Stimulated activated CD8-positive, alpha-beta memory T cell treated with anti-CD3 and anti-CD28 coated beads, Interleukin-2, amount 100 ng/mL, for 48 hours (primary cell): ENCODE measurements around the gene MPP3.
"Not testable (repeated sequence)": the region's sequence is repeated elsewhere in the genome, so short reads cannot be mapped to it uniquely, and the experiment has no call there.

Experiments
- DNase-seq, 2 donors: peaks; one replicate each; pipeline ENCODE4 v3.0.0-alpha.2; 2020; ENCODE audit warnings: low read depth in 2 of 2

Gene MPP3, protein sequence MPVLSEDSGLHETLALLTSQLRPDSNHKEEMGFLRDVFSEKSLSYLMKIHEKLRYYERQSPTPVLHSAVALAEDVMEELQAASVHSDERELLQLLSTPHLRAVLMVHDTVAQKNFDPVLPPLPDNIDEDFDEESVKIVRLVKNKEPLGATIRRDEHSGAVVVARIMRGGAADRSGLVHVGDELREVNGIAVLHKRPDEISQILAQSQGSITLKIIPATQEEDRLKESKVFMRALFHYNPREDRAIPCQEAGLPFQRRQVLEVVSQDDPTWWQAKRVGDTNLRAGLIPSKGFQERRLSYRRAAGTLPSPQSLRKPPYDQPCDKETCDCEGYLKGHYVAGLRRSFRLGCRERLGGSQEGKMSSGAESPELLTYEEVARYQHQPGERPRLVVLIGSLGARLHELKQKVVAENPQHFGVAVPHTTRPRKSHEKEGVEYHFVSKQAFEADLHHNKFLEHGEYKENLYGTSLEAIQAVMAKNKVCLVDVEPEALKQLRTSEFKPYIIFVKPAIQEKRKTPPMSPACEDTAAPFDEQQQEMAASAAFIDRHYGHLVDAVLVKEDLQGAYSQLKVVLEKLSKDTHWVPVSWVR

DNA sequence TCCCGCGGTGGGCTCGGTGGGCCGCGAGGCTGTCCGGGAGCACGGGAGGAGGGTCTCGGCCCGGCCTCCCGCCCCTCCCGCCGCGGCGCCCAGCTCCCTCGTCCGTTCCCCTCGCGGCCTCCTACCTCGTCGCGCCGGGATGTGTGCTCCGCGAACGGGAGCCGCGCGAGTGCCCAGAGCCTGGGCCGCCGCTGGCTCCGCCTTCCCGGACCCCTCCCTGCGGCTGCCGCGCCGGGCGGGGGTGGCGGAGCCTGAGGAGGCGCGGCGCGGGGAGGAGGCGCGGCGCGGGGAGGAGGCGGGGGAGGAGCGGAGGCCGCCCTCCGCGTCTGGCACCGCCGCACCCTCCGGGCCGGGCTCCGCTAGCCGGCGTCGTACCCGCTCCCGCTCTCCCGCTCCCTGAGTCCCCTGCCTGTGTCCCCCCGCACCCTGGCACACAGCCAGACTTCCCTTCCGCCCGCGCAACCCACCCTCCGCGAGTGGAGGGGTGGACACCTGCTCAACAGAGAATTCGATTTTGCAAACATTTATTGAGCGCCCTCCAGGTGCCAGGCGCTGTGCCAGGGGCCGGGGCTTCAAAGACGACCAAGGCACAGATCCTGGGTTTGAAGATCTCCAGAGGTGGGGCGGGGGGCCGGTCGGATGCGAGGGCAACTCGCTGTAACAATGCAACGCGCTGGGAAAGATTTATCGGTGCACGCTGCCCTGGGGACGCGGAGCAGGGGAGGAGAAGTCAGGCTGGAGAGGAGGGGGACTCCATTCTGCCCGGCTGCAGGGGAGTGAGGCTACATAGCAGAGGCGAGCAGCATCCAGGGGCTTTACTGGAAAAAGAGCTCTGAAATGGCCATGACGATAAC lies at the start of gene MPP3:
Gene MPP3 (minus strand): TSS at position 171 of the 854 bp plus-strand sequence. CDS start 1,240 bp downstream, outside the sequence.
- DNase-seq = peak; percentile 8 to 21

DNA sequence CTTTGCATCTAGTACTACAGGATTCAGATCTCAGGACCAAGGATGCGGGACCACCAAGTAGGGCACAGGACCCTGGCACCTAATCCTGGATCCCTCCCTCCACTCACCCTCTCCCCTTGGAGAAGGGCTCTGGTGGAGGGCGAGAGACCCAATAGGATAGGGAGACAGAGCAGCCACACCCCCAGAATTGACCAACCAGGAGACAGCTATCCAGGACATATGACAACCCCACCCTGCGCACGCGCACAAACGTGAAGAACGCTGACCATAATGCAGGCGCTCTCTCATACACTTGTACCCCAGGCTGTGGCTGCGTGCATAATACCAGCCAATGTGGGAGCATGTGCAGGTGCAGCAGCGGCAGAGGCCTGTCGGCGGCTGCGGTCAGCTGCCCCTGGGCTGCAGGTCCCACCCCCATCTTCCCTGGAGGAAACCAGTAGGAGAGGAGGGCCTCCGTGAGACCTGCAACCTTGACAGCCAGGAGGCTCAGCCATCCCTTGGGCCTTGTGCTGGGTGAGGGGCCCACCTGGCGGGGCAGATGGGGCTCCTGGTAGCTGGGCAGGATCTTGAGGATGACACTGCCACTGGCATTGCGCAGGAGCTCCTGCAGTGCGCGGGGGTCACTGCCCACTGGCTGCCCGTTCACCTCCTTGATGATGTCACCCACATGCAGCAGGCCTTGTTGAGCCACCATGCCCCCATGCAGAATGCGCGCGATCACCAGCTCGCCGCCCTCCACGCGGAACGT lies 49.0 kb upstream of the MPP3 start:
- DNase-seq = no peak

DNA sequence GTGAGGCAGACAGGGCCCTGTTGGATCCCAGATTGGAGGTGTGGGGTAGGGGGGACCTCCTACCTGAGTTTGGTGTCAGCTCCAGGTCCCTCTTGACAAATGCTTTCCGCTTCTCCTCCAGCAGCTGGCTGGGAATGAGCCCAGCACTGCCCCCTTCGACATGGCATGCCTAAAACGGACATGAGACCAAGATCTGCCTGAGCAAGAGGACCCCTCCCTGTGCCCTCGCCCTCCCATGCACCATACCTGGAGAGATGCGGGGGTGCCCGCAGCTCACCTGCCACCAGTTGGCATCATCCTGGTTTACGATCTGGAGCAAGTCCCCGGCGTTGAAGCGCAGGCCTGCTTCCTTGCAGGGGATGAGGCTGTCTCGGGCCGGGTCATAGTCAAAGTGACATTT lies 48.2 kb upstream of the MPP3 start:
- no peak for DNase-seq

DNA sequence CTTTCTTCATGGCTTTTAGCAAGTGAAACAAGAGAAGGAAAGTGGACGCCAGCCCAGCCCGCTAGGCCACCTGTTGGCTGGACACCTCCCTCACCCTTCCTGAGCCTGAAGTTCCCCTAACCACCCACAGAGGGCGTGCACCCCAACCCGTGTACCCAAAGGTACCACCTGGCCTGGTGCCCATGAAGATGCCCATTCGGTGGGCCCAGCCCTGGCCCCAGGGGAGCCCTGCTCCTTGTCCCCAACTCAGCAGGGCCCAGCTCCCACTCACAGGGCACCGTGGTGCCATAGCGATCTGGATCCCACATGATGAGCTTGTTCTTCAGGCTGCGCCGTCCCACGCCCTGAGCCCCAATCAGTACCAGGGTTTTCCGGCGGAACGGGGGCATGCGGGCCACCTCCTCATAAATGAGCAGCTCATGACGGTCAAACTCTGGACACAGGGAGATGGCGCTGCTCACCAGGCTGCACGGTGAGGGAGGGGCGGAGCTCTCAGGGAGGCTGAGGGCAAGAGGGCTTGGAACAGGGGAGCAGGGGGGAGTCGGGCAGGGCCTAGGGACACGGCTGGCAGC lies 47.6 kb upstream of the MPP3 start:
- peak; percentile 14 to 39 for DNase-seq

DNA sequence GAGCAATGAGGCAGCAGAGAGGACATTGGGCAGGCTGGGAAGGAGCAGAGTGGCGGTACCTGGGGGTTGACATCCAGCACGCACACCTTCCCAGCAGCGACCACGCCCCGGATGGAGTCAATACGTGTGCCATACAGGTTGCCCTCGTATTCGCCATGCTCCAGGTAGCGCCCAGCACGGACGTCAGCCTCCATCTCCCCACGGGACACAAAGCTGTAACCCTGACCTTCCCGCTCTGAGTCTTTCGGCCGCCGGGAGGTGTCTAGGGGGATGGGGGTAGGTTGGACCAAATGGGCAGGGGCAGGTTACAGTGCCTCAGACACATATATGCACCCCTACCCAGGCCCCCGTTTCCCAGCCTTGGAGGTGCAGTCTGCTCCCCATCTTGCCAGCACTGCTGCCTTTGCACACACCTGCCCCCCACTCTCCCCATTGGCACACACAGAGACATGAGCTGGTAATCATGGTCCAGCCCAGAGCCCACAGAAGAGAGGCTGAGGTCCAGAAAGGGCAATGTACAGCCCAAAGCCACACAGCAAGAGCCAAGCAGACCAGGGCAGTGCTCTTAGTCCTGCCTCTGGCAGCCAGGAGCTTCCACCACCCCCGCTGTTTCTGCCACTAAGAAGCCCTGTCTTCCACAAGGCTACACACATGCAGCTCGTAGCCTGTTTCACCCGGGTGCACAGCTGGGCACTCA lies 46.9 kb upstream of the MPP3 start:
- no peak for DNase-seq

DNA sequence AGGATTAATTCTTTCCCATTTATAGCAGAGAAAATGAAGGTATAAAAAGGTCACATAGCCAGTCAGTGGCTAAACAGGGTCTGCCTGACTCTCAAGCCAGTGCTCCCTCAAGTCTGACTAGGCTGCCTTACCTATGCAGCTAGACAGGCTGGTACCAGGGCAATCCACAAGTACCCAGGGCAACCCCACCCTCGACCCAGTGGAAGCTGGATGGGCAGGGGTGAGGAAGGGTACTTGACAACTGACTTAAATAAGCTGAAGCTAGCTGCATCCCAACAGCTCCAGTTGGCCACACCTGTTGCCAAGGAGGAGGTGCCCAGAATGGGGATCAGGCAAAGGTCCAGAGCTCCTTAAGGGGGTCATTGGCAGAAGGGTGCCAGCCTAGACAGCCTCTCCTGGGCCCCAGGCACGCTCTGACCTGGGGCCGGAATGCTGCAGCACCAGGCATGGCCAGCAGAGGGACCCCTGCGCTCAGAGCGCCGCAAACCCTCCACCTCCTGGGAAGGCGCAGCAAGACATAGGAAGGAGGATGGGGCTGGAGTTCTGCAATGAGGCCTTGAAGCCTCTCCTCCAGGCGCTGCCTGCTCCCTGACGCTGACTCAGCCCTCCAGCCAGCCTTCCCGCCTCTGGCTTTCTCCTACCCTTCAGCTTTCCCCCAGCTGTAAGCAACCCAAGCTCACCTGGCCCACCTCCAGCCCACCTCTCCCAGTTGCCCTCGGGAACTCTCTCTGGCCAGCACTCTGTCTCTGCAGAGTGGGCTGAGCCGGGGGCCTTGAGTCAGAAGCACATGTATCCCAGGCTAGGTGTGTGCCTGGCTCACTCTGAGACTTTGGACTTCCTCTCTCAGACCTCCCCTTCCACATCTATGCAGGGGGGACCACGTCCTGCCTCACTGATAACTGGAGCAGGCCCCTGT lies 45.6 kb upstream of the MPP3 start:
- DNase-seq = peak; percentile 55 to 70

DNA sequence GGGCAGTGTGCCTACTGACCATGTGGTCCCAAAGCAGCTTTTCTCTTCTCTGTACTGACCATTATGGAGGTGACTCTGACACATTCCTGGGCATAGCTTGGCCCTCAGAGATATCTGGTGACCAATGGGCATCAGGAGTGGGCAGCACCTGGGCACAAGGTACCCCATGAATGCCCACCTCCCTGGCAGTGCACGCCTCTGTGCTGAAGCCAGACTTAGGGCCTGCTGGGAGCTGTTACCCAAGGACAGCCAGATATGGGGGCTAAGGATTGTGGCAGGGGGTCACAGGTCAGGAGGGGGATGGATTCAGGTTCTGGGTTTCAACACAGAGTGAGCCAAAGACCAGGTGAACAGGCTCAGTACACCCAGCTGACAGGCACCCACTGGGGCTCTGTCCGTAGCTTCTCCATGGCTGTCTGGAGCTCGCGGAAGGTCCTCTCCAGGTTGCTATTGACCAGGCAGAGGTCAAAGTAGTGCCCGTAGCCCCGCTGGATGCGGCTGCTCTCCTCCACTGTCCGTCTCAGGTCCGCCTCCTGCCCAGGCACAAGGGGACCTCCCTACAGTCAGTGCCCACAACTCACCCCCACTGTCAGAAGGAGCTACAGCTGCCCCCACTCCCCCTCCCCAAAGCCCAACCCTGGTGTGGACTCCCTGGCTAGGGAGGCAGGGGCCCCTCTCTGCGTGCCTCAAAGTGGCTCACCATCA lies 44.7 kb upstream of the MPP3 start:
- no peak for DNase-seq

DNA sequence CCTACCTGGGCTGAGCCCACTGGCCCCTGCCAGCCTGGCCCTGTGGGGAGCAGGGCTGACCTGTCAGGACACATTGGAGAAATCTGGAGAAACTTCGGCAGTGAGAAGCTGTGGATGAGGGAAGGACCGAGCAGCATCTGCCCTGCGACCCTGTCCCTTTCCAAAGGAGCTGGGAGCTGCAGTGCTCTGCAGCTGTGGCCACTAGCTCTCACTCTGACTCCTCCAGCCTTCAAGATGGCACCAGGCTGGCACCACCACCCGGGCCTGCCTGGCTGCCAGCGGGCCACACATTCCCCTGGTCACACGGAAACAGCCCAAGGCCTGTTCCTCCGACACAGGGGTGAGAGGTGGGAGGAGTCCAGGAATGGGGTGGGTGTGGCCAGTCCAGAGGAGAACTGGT lies 44.1 kb upstream of the MPP3 start:
- no peak for DNase-seq

DNA sequence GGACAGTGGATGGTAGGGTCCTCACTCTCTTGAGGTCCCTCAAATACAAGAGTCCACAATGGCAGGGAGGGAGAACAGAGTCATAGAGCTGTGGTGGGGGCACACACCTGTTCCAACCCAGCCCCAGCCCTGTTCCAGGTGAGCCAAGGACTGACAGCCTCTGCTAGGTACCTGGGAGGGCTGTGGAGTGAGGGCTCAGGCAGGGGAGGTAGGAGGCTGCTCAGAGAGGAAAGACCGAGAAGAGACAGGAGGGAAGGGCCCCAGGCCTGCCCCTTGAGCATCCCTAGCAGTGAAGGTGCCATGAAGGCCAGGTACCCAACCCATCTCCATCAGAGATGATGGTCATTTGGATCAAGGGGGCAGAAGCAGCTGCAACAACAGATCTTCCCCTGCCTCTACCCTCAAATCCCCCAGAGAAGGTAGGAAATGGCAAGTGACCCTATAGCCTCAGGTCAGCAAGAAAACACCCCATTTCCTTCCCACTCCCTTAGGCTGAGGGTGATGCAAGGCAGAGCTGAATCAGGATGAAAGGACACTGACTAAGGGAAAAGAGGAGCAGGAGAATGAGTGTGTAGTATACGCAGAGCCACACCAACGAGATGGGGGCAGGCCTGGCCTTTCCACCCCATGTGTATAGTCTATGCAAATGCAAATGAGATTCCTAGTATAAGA lies 42.7 kb upstream of the MPP3 start:
- DNase-seq = no peak

DNA sequence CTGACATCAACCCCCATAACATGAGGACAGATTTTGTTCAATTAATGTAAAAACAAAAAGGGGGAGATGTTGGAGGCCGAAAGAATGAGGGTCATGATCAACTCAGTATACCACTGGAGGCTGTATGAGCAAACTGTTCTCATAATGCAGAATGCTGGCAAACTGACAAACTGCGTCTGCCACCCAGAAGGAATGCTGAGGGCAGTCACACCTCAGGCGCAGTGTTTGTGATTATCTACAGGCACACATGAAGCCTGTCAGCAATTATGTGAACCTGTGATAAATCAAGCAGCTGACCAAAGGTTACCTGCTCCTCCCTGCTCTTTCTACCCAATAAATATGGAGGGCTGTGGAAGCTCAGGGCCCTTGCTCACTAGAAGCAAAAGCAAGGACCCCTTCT lies 41.3 kb upstream of the MPP3 start:
- no peak for DNase-seq

DNA sequence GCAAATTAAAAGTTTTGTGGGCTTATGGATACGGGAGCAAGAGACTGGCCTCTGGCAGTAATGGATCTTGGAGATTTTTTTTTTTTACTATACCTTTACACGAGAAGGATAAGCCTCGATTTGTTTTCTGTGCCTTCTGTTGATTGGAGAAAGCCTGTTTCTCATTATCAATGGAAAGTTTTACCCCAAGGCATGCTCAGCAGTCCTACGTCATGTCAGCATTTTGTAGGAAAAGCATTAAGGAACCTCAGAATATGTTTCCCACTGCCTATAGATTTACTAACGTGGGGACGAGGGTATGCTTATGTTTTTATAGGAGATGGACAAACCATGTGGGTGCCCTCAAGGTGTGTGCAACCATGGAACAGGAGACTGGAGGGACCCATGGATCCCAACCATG lies 40.9 kb upstream of the MPP3 start:
- no peak for DNase-seq

DNA sequence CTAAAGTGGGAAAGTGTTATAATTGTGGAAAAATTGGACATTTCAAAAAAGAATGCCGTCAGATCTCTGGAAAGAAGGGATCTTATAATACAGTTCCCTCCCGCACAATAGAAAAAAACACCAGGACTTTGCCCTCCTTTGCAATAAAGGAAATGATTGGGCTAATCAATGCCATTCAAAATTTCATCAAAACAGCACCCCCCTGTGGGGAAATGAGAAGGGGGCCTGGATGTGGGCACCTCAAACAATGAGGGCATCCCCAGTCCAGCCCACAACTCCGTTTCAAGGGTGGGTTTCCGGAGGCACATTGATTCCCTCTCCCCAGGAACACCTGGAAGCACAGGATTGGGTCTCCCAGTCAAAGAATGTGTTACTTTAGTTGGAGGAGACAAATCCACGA lies 40.1 kb upstream of the MPP3 start:
- no peak for DNase-seq

DNA sequence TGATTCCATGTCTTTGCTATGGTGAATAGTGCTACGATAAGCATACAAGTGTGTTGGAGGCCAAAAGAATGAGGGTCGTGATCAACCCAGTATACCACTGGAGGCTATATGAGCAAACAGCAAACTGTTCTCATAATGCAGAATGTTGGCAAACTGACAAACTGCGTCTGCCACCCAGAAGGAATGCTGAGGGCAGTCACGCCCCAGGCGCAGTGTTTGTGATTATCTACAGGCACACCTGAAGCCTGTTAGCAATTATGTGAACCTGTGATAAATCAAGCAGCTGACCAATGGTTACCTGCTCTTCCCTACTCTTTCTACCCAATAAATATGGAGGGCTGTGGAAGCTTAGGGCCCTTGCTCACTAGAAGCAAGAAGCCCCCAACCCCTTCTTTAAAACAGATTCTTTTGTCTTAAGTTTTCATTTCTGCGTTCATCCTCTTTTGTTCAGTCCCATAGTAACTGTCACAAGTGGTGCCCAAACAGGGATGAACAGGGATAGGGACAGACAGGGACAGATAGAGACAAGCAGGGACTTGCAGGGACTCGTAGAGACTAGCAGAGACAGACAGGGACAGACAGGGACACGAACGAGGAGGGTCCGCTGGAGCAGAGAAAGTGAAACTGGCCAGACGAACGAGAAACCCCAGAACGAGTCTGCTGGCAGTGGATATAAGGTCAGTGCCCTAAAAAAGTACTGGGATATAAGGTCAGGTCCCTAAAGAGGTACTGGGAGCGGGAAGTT lies 39.2 kb upstream of the MPP3 start:
- no peak for DNase-seq

DNA sequence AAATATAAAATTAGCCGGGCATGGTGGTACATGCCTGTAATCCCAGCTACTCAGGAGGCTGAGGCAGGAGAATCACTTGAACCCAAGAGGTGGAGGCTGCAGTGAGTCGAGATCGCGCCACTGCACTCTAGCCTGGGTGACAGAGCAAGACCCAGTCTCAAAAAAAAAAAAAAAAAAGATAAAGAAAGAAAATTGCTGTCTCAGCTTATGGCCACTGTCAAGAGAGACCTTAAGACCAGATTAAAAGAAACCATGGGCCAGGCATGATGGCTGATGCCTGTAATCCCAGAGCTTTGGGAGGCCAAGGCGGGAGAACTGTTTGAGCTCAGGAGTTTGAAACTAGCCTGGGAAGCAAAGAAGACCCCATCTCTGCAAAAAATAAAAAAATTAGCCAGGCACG lies 36.1 kb upstream of the MPP3 start:
- not testable (repeated sequence) for DNase-seq

DNA sequence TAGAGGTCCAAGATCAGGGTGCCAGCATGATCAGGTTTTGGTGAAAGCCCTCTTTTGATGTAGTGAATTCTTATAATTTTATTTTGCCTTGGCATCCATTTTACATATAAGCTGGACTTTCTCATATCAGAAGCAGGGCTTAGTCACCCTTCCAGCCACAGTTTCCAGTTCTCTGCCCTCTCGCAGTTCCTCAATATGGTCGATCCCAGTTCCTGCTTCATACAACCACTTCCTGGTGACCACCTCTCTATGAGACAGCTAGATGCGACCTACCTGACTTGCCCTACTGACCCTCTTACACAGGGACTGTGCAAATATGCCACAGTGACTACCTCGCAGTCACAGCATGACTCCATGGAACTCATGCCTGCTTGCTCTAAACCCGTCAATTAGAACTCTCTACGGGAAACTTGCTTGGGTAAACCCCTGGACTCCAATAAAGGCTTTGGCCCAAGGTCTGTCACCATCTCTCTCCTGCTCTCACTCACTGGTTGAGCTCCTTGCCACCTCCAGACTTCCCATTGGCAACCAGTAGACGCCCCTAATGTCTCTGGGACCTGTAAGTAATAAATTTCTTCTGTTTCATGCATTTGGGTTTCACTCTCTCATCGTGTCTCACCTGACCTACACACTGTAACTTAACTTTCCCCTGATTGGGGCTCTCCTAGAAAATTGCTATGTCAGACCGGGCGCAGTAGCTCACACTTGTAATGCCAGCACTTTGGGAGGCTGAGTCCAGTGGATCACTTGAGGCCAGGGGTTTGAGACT lies 35.5 kb upstream of the MPP3 start:
- DNase-seq = no peak

DNA sequence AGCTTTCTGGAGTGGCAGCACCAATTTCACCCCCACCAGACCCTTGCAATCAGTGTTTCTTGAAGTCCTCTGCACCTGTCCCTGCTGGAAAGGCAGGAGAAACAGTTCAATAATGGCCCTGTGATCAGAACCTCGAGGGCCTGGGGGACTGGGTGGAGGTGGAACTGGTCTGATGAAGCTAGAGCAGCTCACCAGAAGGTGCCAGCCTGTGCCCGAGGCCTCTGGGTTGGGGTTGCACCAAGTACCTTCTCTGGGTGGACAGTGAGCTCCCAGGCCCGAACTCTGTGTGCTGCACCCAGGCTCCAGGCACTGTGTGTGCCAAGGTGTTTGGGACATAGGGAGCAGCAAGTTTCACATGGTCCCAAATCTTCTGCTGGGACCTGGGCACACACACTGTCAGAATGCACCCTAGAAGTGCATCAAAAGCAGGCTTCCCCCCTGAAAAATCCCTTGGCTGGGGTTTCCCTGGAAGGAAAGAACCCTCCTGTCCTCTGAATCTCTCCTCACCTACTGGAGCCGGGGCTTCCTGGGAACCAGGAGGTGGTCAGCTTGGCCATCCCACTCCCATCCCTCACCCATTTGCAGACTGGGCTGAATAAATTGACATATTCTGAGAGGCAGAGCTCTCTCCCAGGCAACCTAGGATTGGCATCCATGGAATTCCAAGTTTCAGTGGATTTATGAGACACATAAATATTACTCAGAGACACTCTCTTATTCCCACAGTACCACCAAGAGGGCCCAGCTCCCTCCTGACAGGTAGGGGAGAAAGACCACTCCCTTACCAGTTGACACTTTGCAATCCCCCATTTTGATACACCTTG lies 31.4 kb upstream of the MPP3 start:
- no peak for DNase-seq
